ENCODE results near the gene SRMS.

- no peak for TF ChIP-seq POLR2A (IDR thresholded peaks at IDR 0.05)
- TF ChIP-seq CTCF (IDR thresholded peaks at IDR 0.05), result no peak
These were observed 48.9 kb upstream of the SRMS start for GRCh38 chr20:63596423-63596822.

Data from testis (tissue), 2 donors.